Right atrium auricular region (tissue), 2 donors: Measurements from ENCODE around the gene ECHS1. TPM values are rescaled to one million over a fixed set of nuclear protein-coding genes. Genes with fewer than 3 reads are reported as not detected.
"Not testable (repeated sequence)": the region's sequence is repeated elsewhere in the genome, so short reads cannot be mapped to it uniquely, and the experiment has no call there.

Experiments
- DNase-seq: peaks from one replicate; pipeline ENCODE4 v3.0.0-alpha.2; 2019; ENCODE audit warnings: low spot score
- H3K27ac ChIP-seq, 2 donors: fragments of 200-600 bp; sonication (generic); 1 replicate in 1 of 2; 2 replicates in 1 of 2; pipeline ENCODE4 v1.5.1; 2016 to 2019
- H3K27me3 ChIP-seq, 2 donors: fragments of 200-600 bp; sonication (generic); one replicate each; pipeline versions ENCODE4 v1.5.1 to v1.6.0; 2017 to 2019
- H3K36me3 ChIP-seq: fragments of 200-600 bp; sonication (generic); one replicate; pipeline ENCODE4 v1.5.1; 2016
- H3K4me1 ChIP-seq, 2 donors: fragments of 200-600 bp; sonication (generic); one replicate each; pipeline versions ENCODE4 v1.5.1 to v1.6.0; 2017 to 2019
- H3K4me3 ChIP-seq, 2 donors: fragments of 200-600 bp; sonication (generic); 1 replicate in 1 of 2; 2 replicates in 1 of 2; pipeline ENCODE4 v1.5.1; 2017 to 2019; ENCODE audit warnings: mild to moderate bottlenecking in 1 of 2, moderate library complexity in 1 of 2
- H3K9me3 ChIP-seq, 2 donors: fragments of 200-600 bp; sonication (generic); one replicate each; pipeline ENCODE4 v1.5.1; 2019
- CTCF ChIP-seq, 2 donors: fragments of 200-600 bp; sonication (generic); IDR thresholded peaks; one replicate each; pipeline ENCODE4 v1.5.1; 2019; ENCODE audit warnings: antibody characterized with exemption in 2 of 2
- total RNA-seq, 2 donors: library from RNA; depleted of rRNA; stranded (reverse); fragments of >200 nt; gene quantifications; one replicate each; pipeline ENCODE4 v1.1.0, GENCODE V29; 2016

The ECHS1 gene
- total RNA-seq, 2 donors from 2014 or later = 89.8 to 146 TPM

DNA sequence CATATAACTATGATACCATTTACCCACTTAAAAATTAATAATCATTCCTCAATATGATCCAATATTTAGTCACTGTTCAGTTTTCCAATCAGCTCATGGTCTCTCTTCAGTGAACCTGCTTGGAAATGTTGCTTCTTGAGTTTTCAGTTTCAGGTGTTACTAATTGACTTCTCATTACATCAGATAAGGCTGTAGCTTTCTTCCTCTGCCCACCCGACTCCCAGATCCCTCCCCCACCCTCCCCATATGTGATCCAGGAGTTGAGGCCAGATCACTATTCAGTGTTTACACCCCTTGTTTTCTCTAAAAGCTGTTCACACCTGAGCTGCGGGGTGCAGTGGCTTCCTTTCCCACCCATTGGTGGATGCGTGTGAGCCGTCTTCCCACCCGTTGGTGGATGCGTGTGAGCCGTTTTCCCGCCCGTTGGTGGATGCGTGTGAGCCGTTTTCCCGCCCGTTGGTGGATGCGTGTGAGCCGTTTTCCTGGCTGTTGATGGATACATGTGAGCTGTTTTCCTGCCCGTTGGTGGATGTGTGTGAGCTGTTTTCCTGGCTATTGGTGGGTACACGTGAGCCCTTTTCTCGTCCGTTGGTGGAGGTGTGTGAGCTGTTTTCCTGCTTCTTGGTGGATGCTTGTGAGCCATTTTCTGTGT, 17.6 kb upstream of the ECHS1 start:
- no peaks in the 10 kb centered on the region for H3K27me3 ChIP-seq
- no peak for TF ChIP-seq CTCF (IDR thresholded peaks at IDR 0.05)
- no peaks in the 10 kb centered on the region for H3K9me3 ChIP-seq
- H3K4me1 ChIP-seq = peaks cover 0 to 15% of the 10 kb centered on the region in 2 donors
- H3K36me3 ChIP-seq = peaks cover under 1% of the 10 kb centered on the region
- H3K27ac ChIP-seq = no peak overlapping the region
- no peak overlapping the region for H3K4me3 ChIP-seq
- DNase-seq = no peak

DNA sequence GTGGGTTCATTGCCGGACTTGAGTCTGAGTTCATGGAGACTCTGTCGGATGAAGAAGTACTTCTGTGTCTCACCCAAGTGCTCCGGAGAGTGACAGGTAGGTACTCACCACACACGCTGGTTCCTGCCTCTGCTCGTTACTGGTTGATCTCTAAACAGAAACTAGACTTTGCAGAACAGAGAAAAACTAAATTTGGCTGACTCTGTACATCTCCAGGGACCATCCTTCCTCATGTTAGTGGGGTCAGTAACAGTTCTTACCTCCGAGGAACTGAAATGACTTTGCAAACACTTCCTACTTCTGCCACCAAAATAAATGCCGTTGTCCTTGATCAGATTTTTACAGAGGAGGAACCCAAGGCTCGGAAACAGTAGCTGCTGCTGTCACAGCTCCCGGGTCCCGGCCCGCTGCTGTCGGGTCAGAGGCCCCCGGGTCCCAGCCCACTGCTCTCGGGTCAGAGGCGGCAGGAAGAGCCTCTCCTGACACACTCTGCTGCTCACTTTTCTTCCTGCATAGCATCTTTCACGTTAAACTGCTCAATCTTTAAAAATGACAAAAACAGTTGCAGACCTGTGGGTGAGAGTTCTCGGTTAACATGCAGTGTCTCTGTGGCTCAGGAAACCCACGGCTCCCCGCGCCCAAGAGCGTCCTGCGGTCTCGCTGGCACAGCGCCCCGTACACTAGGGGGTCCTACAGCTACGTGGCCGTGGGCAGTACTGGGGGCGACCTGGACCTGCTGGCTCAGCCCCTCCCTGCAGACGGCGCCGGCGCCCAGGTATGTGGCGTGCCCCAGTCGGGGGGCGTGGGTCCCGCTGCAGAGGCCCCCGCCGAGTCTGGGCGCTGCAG, 16.0 kb upstream of the ECHS1 start:
- Histone ChIP-seq H3K4me1 (peaks cover 0 to 6% of the 10 kb centered on the region in 2 donors), H3K9me3 (no peaks in the 10 kb centered on the region), H3K36me3 (no peaks in the 10 kb centered on the region), H3K4me3 (no peak overlapping the region), H3K27me3 (no peaks in the 10 kb centered on the region), H3K27ac (peak overlapping the region in 1 of 2 donors; percentile 36)
- no peak for TF ChIP-seq CTCF (IDR thresholded peaks at IDR 0.05)
- no peak for DNase-seq

DNA sequence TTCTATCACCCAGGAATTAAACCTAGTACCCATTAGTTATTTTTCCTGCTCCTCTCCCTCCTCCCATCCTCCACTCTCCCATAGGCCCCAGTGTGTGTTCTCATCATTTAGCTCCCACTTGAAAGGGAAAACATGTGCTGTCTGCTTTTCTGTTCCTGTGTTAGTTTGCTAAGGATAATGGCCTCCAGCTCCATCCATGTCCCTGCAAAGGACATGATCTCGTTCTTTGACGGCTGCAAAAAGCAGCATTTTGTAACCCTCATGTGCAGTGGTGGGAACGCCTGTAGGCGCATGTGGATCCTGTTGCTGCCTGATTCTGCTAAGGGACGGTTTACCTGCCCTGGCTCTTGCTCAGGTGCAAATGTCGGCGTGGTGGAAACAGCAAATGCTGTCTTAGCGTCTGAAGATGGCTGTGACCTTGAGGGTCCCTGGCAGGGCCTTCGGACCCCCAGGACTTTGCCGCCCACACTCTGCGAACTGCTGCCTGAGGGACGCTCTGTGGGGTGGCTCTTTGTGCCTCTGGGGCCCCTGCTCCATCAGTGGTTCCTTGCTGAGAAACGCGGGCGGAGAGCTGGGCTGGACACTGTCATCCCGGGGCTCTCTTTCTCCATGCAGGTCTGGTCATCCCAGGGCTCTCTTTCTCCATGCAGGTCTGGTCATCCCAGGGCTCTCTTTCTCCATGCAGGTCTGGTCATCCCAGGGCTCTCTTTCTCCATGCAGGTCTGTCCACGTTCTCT, 15.2 kb upstream of the ECHS1 start:
- no peak for TF ChIP-seq CTCF (IDR thresholded peaks at IDR 0.05)
- H3K27ac ChIP-seq = no peak overlapping the region
- no peak overlapping the region for H3K4me3 ChIP-seq

DNA sequence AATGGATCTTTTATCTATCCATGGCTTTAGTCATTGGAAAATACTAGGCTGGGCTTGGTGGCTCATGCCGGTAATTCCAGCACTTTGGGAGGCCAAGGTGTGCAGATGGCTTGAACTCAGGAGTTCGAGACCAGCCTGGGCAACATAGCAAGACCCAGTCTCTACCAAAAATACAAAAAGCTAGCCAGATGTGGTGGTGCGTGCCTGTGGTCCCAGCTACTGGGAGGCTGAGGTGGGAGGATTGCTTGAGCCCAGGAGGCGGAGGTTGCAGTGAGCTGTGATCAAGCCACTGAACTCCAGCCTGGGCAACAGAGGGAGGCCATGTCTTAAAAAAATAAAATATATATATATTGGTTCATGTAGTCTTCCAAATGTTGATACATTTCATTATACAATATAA, 13.8 kb upstream of the ECHS1 start:
- not testable (repeated sequence) for H3K4me1 ChIP-seq, H3K27me3 ChIP-seq, H3K4me3 ChIP-seq, DNase-seq, H3K9me3 ChIP-seq, H3K36me3 ChIP-seq, H3K27ac ChIP-seq

More for the DNA sequence above, 15.2 kb upstream of the ECHS1 start:
- no peaks in the 10 kb centered on the region for H3K36me3 ChIP-seq
- H3K4me1 ChIP-seq = peaks cover 0 to 2% of the 10 kb centered on the region in 2 donors
- H3K9me3 ChIP-seq = no peaks in the 10 kb centered on the region
- DNase-seq = no peak
- no peaks in the 10 kb centered on the region for H3K27me3 ChIP-seq

DNA sequence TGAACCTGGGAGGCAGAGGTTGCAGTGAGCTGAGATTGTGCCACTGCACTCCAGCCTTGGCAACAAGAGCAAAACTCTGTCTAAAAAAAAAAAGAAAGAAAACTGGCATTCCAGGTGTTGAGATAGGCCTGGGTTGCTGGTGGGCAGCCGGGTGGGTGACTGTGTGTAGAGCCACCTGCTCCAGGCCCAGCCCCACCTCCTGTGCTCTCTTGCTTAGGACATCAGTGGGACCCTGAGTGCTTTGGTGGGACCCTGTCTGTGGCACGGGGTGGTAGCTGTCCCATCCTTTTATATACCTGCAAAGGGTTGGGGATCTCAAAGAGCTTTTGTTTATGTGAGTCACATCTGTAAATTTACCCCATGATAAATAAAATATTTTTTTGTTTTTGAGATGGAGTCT, 12.1 kb upstream of the ECHS1 start:
- no peaks in the 10 kb centered on the region for H3K9me3 ChIP-seq
- peaks cover 0 to under 1% of the 10 kb centered on the region in 2 donors for H3K4me1 ChIP-seq
- H3K4me3 ChIP-seq = no peak overlapping the region
- no peak overlapping the region for H3K27ac ChIP-seq
- no peaks in the 10 kb centered on the region for H3K27me3 ChIP-seq
- no peak for DNase-seq
- no peaks in the 10 kb centered on the region for H3K36me3 ChIP-seq
- TF ChIP-seq CTCF (IDR thresholded peaks at IDR 0.05) = no peak

- TF ChIP-seq CTCF (IDR thresholded peaks at IDR 0.05) = no peak
- Histone ChIP-seq H3K36me3 (no peaks in the 10 kb centered on the region), H3K4me1 (peaks cover 0 to 9% of the 10 kb centered on the region in 2 donors), H3K27ac (no peak overlapping the region), H3K9me3 (no peaks in the 10 kb centered on the region), H3K27me3 (no peaks in the 10 kb centered on the region), H3K4me3 (no peak overlapping the region)
- no peak for DNase-seq
These were observed 10.9 kb upstream of the ECHS1 start for GRCh38 chr10:133384071-133384470.
